Stimulated activated CD8-positive, alpha-beta memory T cell treated with anti-CD3 and anti-CD28 coated beads, Interleukin-4, amount 100 ng/mL, for 4 hours (primary cell): ENCODE results near the gene YBX1.

Experiments used
- DNase-seq, 2 donors: peaks; one replicate each; pipeline ENCODE4 v3.0.0-alpha.2; 2020; ENCODE audit warnings: low read depth in 2 of 2, low spot score in 1 of 2

Gene YBX1

DNA sequence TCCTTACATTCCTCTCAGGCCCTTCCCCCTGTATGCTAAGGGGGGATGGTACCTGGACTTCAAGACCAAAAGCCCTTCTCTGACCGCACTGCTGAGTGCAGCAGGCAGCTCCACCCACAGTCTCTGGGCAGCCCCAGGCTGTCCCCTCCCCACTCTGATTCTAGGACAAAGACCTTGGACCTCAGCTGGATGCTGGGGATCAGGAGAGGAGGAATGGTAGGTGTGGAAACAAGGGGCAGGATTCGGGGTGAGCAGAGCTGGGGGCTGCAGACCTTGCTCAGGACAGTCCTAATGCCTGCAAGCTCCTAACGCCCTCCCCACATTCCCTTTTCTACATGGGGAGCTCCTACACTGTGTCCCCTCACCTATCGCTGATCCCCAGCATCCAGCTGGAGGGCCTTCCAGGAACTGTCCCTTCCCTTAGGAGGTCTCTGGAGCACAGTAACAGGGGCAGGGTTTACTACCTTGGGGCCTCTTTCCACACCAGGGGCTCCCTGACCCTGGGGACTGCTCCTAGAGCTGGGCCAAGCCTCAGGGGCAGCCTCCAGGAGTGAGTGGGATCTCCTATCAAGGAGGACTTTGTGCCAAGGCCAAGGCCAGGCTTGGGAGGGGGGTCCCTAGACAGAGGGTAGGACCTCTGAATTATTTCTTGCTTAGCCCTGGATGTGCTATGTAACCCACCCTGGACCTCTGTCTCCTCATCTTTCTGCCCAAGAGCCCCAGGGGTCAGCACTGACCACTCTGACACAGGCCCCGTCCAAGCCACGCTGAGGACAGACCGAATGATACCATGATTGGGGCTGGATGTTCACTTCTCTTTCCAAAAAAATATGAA, 52.2 kb downstream of the YBX1 start:
- no peak for DNase-seq

DNA sequence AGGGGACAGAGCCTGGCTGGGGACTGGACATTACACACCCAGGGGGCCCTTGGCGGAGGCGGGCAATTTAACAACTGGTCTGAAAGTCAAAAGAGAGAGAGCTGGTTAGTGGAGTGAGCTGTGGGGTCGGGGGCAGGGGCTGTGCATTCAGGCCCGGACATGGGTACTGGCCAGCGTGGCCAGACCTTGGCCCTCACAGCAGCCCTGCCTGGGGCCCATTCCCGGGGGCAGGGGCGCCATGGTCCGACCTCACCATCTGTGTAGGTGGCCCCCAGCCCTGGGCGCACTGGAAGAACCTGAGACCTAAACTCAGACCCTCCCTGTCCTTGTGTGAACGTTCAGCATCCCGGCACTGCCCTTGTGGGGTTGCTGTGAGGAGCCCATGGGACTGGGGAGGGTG, 52.8 kb downstream of the YBX1 start:
- no peak for DNase-seq

DNA sequence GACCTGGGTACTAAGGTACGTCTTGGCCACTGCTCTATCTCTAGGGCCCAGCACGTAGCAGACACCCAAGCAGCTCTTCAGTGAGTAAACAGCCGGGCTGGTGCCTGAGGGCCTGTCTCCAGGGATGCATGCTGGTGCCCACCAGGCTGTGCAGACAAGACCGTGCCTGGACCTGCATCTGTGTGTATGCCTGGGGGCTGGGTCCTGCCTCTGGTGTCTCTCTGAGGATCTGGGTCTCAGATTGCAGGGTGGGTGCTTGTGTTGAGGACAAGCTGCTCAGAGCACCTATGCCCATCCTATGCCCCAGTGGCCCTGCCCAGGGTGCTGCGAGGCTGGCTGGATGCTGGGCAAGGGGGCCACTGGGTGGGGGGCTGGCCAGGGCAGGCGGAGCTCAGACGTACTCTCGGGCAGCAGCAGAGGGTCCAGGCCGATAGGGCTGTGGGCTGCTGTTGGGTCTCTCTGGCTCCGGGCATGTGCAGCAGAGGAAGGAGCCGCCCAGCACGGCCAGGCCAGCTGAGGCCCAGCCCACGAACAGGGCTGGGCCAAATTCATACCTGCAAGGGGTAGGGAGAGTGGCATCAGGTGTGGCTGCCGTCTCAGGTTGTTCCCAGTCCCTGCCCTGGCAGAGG, 53.4 kb downstream of the YBX1 start:
- DNase-seq, result no peak

DNA sequence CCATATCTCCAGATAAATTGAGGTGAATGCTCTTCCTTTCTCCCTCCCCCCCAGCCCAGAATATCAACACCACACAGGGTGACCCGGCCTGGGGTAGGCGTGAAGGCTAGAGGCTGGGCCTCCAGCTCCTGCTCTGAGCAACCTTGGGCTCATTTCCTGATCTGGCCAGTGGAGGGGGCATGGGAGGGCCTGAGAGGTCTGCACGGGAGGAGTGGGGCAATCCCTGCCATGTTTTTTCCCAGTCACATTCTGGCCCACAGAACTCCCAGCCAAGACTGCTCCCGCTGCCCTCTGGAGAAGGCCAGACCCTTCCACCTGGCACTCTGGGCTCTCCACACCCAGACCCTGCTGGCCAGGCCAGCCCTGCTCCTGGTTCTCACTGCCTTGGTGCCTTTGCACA, 53.9 kb downstream of the YBX1 start:
- no peak for DNase-seq

DNA sequence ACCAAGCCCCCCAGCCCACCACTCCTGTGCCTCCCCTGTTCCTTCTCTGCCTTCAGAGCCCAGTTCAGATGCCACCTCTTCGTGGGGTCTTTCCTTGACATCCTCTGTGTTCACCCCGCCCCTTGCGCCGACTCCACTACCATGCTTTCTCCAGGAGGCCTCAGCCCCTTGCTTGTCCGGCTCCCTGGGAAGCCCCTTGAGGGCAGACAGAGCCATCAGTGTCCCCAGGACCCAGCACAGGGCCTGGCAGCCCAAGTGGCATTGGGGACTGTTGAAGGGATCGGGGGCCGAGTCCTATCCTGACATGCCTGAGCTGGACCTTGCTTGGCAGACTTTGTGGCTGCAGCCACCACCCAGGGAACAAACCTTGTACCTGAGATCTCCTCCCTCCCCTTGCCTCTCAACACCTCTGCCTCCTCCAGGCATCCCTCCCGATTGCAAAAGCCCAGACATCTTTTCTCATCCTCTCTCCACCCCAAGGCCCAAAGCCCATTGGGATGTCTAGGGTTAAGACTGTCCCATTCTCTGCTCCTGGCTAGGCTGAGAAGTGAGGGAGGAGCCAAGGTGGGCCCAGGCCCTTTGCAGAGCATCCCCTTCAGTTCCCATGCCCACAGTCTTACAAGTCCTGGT, 54.5 kb downstream of the YBX1 start:
- no peak for DNase-seq

DNA sequence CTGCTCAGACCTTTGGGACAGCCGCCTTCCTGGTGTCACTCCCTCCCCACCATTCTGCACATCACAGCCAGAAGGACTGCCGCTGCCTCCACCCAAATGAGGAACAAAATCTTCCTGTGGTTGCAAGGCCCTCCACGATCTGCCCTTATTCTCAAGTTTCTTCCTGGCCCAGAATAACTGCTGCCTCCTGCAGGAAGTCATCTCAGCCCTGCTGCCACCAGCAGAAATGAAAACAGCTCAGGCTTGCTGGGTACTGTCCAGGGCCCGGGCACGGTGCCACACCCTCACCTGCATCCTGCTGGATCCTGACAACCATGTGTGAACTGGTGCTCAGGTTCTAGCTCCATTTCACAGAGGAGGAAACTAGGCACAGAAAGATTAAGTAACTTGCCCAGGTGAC, 55.0 kb downstream of the YBX1 start:
- no peak for DNase-seq

DNA sequence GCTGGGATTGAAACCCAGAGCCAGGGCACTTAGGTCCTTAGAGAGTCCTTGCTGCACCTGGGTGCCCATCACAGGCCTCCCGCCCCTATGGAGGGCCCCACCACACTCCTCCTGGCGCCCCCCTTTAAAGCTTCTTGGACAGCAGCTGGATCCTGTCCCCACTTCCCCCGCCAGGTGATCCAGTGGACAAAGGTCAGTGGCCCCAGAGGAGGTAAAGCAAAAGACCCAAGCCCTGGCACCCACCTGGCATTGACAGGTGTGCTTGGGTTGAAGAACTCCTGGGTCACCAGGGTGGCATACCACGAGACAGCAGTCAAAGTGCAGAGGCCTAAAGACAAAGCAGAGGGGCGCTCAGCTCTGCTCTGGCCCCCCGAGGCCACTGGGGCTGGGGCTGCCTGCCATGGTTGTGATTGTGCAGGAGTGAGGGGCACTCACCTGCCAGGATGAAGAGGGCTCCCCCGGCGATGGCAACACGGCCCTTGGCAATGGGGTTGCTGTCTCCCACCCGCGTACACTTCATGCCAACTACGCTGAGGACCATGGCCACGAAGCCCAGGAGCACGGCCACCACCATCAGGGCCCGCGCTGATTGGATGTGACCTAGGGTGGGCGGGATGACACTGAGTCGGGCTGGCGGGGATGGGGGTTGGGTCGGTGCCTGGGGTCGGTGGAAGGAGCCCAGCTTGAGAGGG, 55.9 kb downstream of the YBX1 start:
- DNase-seq, result no peak

DNA sequence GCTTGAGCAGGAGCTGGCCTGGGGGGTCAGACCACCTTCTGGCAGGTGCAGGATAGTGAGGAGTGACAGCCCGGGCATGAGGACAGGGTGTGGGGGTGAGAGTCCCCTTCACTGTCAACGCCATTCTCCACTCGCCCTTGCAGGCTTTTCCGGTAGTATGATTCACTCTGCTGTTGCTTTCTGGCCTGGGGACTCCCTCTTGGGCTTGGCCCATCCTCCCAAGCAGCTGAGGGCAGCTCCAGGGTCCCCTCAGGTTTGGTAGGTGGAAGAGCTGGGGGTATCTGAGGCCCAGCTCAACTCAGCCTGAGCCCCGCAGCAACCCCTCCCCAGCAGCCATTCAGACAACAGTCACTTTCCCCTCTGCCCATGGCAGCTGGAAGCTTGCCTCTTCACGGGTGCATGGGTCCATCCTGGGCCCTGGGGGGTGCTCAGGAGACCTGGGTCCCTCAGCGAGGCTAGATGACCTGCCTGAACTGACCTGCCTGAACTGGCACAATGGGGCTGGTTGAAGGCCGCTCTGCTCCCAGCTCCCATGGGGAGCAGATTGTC, 56.5 kb downstream of the YBX1 start:
- DNase-seq, result no peak

DNA sequence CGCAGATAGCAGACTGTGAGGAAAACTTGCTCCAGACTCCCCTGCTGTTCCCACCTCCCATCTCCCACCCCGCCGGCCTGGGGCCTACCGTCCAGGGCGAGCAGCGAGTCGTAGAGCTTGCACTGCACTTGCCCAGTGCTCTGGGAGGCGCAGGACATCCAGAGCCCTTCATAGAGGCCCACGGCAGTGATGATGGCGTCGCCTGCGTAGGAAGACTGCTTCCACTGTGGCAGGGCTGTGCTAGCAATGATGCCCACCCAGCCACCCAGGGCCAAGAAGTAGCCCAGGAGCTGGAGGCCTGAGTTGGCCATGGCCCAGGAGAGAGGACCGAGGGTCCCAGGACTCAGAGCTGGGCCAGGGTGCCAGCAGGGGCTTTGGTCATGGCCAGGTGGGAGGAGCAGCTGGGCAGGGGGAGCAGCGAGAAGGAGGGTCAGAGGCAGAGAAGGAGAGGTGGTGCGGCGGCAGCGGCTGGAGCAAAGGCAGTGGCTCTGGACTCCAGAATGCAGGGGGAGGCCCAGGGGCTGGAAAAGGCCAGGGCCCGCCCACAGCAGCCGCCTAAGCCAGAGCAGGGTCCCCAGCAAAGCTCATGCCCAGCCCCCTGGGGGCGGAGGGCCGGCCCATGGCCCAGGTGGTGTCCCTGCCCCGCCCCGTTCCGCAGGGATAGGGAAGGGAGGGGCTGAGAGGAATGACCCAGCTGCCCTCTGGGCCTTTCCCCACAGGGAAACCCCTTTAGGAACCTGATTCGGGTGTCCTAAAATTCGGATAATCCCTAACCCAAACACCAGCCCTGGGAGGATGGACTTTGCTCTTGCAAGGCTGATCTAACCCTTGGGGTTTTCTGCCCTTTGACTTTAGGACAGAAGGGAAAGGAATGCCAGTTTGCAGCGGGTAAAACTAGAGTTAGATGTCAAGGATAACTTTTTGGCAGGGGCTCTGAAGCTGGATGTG, 57.8 kb downstream of the YBX1 start, which contains the start of gene CLDN19:
Gene CLDN19 (minus strand): TSS at position 484 of the 948 bp plus-strand sequence. CDS start 173 bp downstream, at position 311.
- DNase-seq, result no peak

DNA sequence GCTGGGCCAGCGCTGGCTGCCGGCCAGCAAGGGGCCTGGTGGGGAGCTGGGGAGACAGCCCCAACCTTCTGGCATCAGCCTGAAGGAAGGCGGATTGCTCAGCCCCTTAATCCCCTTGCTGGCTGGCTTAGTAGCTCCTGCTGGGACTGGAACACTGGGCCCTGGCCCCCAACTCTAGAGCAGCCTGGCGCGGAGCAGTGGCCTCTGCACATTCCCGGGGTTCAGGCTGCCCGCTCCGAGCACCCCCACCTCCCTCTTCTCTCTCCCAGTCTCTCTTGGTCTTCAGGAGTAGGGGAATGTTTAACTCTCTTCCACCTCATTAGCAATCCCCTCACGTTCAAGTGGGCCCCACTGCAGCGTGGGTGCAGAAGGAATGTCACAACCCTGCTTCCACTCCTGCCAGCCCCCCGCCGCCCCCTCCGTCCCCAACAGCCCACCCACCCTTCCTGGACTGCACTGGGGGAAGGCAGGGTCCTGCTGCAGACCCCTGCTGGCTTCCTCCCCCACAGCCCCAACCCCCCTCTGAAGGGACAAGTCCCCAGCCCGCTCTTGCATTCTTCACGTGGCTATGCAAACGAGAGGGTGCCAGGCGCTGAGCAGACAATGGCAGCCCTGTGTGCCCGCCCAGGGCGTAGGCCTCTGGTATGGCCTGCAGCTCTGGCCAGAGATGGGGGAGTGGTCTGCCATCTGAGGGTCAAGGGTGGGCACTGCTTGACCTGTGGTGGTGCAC, 58.8 kb downstream of the YBX1 start:
- DNase-seq, result no peak

DNA sequence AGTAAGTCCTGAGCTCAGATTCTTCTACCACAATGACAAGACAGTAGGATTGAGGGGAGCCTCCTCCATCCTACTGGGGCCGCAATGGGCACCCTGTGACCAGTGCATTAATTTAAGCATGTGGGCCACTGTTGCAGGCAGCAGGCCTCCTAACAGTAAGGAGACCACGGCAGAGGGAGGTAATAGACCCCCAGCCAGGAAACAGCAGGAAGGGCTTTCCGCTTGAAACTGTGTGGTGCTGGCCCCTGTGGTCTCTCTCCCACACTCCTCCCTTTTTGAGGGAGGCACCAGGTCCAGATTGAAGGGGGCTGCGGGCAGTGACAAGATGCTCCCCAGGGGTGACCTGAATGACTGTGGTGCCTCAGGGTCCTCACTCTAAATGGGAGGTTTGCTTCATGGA, 59.5 kb downstream of the YBX1 start:
- no peak for DNase-seq

DNA sequence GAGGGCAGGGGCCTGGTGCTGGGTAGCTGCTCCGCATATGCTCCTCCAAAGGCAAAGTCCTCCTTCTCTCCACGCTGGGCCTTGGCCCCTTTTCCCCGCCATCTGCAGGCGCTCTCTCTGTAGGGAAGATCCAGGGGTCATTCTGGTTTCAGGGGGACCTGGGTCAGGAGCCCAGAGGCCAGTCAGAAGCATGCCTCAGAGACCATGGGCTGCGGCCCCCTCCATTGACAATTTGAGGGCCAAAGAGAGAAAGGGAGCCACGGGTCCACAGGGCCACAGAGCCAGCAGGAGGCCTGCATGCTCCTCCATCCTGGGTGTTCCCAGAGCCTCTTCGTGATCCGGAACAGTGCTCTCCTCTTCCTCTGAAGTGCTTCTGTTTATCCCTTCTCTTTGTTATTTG, 59.9 kb downstream of the YBX1 start:
- DNase-seq, result no peak

DNA sequence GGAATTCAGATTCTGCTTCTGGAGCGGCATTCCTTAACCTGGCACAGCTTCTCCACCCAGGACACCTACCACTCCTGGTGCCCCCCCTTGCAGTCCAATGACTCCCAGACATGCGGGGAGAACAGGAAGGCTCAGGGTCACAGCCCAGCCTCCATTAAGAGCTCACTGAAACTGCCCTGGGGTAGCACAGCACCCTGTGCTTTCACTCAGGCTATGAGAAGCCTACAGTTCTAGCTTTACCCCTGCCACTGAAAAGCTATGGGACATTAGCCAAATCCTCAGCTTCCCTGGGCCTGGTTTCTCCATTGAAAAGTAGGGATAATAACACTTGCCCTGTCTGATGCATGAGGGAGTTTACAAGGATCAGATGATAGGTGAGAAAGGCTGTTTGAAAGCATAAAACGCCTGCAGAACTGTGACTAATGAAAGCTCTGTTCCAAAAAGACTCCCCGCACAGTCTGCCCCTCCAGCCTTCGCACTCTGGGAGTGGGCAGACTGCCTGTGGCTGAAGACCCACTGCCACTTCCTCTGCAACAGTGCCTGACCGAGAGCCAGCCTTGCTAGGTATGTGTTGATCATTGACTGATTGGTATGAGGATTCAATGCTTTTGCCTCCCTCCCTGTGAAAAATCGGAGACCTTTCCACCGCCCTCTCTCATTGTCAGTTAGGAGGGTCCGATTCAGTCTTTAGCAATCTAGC, 60.5 kb downstream of the YBX1 start:
- no peak for DNase-seq

DNA sequence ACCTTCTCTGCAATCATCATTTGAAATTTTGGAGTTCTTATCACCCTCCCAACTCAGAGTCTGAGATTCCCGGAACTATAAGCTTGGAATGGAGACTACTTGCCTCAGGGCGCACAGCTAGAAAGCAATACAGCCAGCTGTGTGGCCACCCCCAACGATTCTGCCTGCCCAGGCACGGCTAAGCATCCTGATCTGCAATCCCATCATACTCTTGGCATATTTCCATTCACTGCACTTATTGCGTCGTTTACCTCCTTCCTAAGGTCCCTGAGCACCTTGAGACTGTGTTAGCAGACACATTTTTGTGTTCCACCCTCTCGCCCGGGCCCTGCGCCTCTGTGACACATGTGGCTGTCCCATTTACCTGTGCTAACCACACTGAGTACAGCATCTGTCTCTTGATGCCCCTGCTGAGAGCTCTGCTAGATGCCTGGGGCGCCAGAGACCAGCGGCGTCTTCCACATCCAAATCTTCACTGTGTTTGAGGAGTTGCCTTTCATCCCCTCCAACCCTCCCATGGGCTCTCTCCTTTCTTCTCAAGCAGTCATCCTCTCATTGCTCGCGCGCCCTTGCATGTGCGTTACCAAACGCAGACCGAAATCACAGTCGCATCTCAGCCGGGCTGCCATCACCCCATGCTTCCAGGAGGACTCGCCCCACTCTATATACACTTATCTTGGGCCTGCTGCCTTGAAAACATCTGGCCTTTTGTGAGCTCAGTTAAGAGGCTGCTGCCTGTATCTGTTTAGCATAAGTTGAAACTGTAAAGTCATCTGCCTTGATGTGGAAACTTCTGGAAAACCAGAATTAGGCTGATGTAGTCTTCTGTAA, 61.3 kb downstream of the YBX1 start:
- no peak for DNase-seq

DNA sequence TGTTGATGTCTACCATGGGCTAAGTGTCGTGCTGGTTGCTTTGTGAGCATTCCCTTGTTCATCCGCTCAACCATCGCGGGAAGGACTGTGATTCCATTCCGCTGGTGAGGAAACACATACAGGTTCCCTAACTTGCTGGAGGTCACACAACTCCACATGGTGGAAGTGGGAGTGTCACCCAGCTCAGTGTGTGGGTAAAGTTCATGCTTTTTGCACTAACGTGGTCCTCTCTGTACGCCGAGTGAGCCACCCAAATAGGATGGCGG, 61.9 kb downstream of the YBX1 start:
- no peak for DNase-seq

DNA sequence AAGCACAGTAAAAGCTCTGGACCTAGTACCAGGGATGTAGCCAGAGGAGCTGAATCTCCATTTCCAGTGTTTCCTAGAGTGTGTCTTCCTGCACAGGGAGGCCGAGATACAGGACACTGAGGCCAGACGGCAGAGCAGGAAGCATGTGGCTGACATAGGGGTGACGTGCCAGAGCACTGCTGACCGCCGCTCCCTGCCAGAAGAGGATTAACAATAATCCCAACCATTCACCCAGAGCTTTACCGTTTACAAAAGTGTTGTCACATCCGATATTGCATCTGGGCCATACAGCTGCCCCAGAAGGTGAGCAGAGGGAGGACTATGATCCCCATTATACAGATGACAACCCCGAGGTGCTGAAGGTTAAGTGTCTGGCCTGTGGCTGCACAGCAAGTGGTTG, 63.6 kb downstream of the YBX1 start:
- DNase-seq, result no peak

DNA sequence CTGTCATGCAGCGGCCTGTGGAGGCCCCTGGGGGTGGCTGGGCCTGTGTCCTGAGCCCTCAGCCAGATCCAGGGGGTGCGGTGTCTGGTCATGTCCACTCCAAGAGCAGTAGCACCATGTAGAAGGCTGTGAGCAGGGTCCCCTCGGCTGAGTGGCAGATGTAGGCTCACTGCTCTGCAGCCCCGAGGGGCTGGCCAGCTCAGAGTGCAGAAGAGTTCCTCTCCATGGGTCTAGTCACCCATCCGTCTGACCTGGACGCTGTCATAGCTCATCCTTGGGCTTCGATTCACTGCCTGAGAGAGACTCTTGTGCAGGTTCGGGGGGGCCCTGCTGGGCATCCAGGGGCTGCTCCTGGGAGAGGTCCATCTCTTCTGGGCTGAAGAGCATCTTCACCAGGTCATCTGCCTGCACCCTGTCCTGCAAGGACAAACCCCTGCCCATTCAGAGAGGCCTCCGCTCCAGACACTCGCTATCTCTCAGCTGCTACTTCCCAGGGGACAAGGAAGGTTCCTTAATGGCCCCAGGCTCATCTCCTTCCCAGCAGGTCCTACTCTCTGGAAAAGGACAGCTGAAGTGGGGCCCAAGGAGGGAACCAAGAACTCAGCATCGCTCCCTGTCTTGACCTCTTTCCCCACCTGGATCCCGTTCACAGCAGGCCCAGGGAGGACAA, 64.4 kb downstream of the YBX1 start:
- no peak for DNase-seq

DNA sequence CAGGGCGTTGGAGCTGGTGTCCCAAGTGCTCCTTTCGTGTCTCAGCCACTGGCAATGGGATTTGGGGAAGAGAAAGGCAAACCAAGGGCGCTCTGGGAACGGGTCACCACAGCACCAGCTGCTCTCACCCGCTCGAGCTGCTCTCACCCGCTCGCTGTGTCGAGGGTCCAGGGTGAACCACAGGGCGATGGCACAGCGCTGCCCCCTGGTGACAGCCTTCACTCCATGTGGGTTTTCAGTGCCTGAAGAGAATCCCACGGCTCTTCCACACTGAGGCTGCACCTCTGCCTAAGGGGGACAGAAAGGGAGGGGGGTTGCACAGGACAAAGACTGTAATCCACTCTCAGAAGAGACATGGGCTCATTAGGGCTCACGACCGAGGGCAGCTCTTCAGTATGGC, 64.9 kb downstream of the YBX1 start:
- DNase-seq, result peak in 1 of 2 donors; percentile 25
